ENCODE data around the gene DDX42. TPM values are rescaled to one million over a fixed set of nuclear protein-coding genes. Genes with fewer than 3 reads are reported as not detected.

DDX42 gene
- 33.6 TPM for total RNA-seq

GRCh38 chr17:63774141-63774968 lies at the start of gene DDX42:
DDX42 (plus strand) TSS chr17:63774170; CDS start chr17:63787050, 12,880 bp downstream.
- peak; percentile 9 for ATAC-seq
- peak; percentile 93 for DNase-seq (ENCODE audit: low spot score)

- no peak for DNase-seq (ENCODE audit: low spot score)
- ATAC-seq: no peak
Observed at GRCh38 chr17:63735691-63736090, 38.3 kb upstream of the DDX42 start.

- DNase-seq (ENCODE audit: low spot score) (no peak), ATAC-seq (no peak)
Observed at GRCh38 chr17:63740464-63741142, 33.4 kb upstream of the DDX42 start.

- peak; percentile 38 for ATAC-seq
- DNase-seq (ENCODE audit: low spot score): no peak
Observed at GRCh38 chr17:63741143-63741407, 32.9 kb upstream of the DDX42 start.

GRCh38 chr17:63741408-63742173 lies 32.4 kb upstream of the DDX42 start, which contains the start of gene STRADA:
STRADA (minus strand) TSS chr17:63741799; CDS start chr17:63728369, 13,430 bp downstream.
- DNase-seq (ENCODE audit: low spot score) (peak; percentile 100), ATAC-seq (peak; percentile 97)

- no peak for ATAC-seq
- no peak for DNase-seq (ENCODE audit: low spot score)
Observed at GRCh38 chr17:63751806-63752205, 22.2 kb upstream of the DDX42 start.

- no peak for DNase-seq (ENCODE audit: low spot score)
- no peak for ATAC-seq
Observed at GRCh38 chr17:63752707-63753106, 21.3 kb upstream of the DDX42 start.

- no peak for DNase-seq (ENCODE audit: low spot score)
- no peak for ATAC-seq
Observed at GRCh38 chr17:63753215-63753614, 20.8 kb upstream of the DDX42 start.

- DNase-seq (ENCODE audit: low spot score) (no peak), ATAC-seq (no peak)
Observed at GRCh38 chr17:63754046-63754445, 19.9 kb upstream of the DDX42 start.

GRCh38 chr17:63758428-63758827 lies 15.5 kb upstream of the DDX42 start:
- ATAC-seq (no peak), DNase-seq (ENCODE audit: low spot score) (no peak)

GRCh38 chr17:63760771-63761539 lies 13.0 kb upstream of the DDX42 start:
- no peak for ATAC-seq
- no peak for DNase-seq (ENCODE audit: low spot score)

- ATAC-seq: peak; percentile 25
- no peak for DNase-seq (ENCODE audit: low spot score)
Observed at GRCh38 chr17:63762161-63763078, 11.6 kb upstream of the DDX42 start.

- DNase-seq (ENCODE audit: low spot score) (no peak), ATAC-seq (no peak)
Observed at GRCh38 chr17:63764716-63765115, 9.3 kb upstream of the DDX42 start.

GRCh38 chr17:63766754-63767153 lies 7.2 kb upstream of the DDX42 start:
- DNase-seq (ENCODE audit: low spot score): no peak
- no peak for ATAC-seq

- ATAC-seq (no peak), DNase-seq (ENCODE audit: low spot score) (no peak)
Observed at GRCh38 chr17:63768433-63768832, 5.5 kb upstream of the DDX42 start.

GRCh38 chr17:63772801-63773271 lies 1.1 kb upstream of the DDX42 start:
- DNase-seq (ENCODE audit: low spot score): no peak
- no peak for ATAC-seq

GRCh38 chr17:63773272-63774140 lies 464 bp upstream of the DDX42 start, which contains the start of gene CCDC47:
CCDC47 (minus strand) TSS chr17:63773597; CDS start chr17:63766175, 7,422 bp downstream.
- peak; percentile 100 for DNase-seq (ENCODE audit: low spot score)

GRCh38 chr17:63774969-63775265 lies 947 bp downstream of the DDX42 start:
- DNase-seq (ENCODE audit: low spot score) (no peak), ATAC-seq (no peak)

More at GRCh38 chr17:63773272-63774140, 464 bp upstream of the DDX42 start, which contains the start of gene CCDC47:
- peak; percentile 87 for ATAC-seq

GRCh38 chr17:63775420-63775819 lies 1.4 kb downstream of the DDX42 start:
- DNase-seq (ENCODE audit: low spot score): no peak
- no peak for ATAC-seq
